Measurements from ENCODE around the gene KIAA0930.
A peak's percentile ranks its signal among the peaks of the same experiment; 100 is the strongest.
"Not testable (repeated sequence)": the region's sequence is repeated elsewhere in the genome, so short reads cannot be mapped to it uniquely, and the experiment has no call there.

KIAA0930 gene

GRCh38 chr22:45262931-45263462 lies 22.3 kb upstream of the KIAA0930 start:
- no peak for DNase-seq

- no peak for DNase-seq
These were observed 21.7 kb upstream of the KIAA0930 start for GRCh38 chr22:45262195-45262930.

- no peak for DNase-seq
These were observed 20.9 kb upstream of the KIAA0930 start for GRCh38 chr22:45261407-45262088.

GRCh38 chr22:45260395-45260759 lies 19.7 kb upstream of the KIAA0930 start:
- not testable (repeated sequence) for DNase-seq

GRCh38 chr22:45259754-45260394 lies 19.2 kb upstream of the KIAA0930 start:
- no peak for DNase-seq

GRCh38 chr22:45257941-45258340 lies 17.2 kb upstream of the KIAA0930 start:
- not testable (repeated sequence) for DNase-seq

GRCh38 chr22:45254789-45255278 lies 14.1 kb upstream of the KIAA0930 start:
- DNase-seq: peak; percentile 61

GRCh38 chr22:45254388-45254787 lies 13.7 kb upstream of the KIAA0930 start:
- no peak for DNase-seq

GRCh38 chr22:45253039-45253641 lies 12.4 kb upstream of the KIAA0930 start:
- no peak for DNase-seq

GRCh38 chr22:45251825-45252224 lies 11.1 kb upstream of the KIAA0930 start:
- DNase-seq: no peak

- no peak for DNase-seq
These were observed 8.3 kb upstream of the KIAA0930 start for GRCh38 chr22:45248832-45249561.

GRCh38 chr22:45246060-45246985 lies 5.6 kb upstream of the KIAA0930 start:
- DNase-seq: peak; percentile 95

- DNase-seq: no peak
These were observed 4.2 kb upstream of the KIAA0930 start for GRCh38 chr22:45244916-45245315.

- DNase-seq: no peak
These were observed 2.1 kb upstream of the KIAA0930 start for GRCh38 chr22:45242778-45243191.

GRCh38 chr22:45240104-45240809 lies 437 bp downstream of the KIAA0930 start:
- DNase-seq: no peak

- no peak for DNase-seq
These were observed 1.0 kb downstream of the KIAA0930 start for GRCh38 chr22:45239681-45240051.

GRCh38 chr22:45238957-45239680 lies 1.6 kb downstream of the KIAA0930 start:
- DNase-seq: no peak

GRCh38 chr22:45238076-45238956 lies 2.4 kb downstream of the KIAA0930 start:
- no peak for DNase-seq

All from fibroblast of skin of back (primary cell).